ENCODE data around the gene CD151.

CD151 gene

DNA sequence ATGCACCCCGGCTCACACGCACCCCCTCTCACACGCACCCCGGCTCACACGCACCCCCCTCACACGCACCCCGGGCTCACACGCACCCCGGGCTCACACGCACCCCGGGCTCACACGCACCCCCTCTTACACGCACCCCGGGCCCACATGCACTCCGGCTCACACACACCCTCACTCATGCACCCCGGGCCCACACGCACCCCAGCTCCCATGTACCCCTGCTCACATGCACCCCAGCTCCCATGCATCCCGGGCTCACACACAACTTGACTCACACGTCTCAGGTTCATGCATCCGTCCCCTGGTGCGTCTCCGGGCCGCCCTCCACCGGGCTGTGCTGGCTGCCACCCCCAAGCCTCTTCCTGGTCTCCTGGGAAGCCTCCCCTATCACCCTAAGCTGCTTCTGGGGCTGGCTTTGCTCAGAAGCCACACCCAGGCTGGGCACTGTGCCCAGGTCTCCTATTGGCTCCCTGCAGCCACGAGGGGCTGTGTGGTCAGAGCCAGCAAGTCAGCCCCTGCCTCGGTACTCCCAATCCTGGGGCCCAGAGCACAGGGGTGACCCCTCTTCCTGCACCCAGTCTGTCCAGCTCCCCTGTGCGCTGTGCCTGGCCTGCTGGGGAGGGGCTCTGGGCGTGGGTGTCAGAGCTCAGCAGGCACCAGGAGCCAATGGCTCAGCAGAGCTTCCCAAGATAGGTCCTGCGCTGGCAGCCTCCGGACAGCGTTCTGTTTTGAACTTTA is 26.8 kb downstream of the CD151 start:
- DNase-seq, result no peak

DNA sequence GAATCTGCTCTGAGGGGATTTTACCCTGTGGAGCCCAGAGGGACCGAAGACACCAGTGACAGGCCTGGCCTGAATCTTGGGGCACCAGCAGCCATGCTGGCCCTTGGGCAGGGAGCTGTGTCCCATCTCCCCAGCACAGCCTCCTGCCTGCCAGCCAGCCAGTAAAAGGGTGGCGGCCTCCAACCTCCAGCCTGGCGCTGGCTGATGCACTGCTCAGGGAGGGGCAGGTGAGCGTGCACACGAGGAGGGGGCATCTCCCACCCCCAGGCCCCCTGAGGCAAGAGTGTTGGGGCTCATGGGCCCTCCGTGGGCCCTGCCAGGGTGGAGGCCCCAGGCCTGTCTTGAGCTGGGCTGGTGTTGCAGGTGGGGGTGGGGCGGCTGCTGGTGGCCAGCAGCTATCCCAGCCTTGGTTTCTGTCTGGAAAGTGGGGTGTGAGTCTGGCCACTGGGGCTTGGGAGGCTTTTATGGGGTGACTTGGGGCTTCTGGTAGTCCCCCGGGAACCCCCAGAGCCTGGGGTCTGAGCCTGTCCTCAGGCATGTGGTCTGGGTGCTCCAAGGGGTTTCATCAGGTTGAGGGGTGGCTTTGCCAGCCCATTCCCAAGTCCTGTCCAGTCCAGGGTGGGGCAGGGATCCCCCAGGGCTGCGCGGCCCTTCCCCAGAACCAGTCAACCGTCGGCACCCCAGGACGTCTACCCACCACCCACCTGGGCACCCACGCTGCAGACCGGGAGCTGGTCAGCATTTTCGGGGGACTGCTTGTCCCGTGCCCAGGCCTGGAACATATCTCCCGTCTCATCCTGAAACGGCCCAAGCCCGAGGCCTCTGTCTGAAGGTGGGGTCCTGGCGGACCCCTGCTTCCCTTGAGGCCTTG is 27.7 kb downstream of the CD151 start:
- no peak for DNase-seq

GRCh38 chr11:861105-861479 is 28.3 kb downstream of the CD151 start:
- DNase-seq, result no peak

DNA sequence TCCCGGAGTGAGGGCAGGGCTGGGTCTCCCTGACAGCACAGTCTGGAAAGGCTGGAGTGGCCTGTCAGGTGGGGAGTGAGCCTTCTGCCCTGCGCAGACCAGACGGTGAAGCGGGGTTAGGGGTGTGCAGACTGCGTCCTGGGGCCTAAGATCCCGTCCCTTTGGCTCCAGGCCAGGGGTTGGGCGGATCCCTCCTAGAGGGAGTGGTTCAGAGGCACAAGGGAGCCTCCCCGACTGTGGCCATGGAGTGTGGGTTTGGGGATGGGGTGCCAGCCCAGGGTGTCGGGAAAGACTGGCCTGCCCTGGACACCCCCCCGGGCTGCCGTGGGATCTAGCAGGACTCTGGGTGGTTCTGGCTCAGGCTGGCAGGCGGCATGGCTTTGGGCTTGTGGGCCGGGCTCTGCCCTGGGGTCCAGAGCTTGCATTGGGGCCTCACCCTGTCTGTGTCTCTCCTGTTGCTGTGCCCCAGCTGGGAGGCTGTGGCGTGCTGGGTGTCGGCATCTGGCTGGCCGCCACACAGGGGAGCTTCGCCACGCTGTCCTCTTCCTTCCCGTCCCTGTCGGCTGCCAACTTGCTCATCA is 29.4 kb downstream of the CD151 start:
- no peak for DNase-seq

- DNase-seq, result no peak
These were observed 29.9 kb downstream of the CD151 start for GRCh38 chr11:862696-863022.

GRCh38 chr11:863023-863909 is 30.5 kb downstream of the CD151 start:
- DNase-seq, result no peak

DNA sequence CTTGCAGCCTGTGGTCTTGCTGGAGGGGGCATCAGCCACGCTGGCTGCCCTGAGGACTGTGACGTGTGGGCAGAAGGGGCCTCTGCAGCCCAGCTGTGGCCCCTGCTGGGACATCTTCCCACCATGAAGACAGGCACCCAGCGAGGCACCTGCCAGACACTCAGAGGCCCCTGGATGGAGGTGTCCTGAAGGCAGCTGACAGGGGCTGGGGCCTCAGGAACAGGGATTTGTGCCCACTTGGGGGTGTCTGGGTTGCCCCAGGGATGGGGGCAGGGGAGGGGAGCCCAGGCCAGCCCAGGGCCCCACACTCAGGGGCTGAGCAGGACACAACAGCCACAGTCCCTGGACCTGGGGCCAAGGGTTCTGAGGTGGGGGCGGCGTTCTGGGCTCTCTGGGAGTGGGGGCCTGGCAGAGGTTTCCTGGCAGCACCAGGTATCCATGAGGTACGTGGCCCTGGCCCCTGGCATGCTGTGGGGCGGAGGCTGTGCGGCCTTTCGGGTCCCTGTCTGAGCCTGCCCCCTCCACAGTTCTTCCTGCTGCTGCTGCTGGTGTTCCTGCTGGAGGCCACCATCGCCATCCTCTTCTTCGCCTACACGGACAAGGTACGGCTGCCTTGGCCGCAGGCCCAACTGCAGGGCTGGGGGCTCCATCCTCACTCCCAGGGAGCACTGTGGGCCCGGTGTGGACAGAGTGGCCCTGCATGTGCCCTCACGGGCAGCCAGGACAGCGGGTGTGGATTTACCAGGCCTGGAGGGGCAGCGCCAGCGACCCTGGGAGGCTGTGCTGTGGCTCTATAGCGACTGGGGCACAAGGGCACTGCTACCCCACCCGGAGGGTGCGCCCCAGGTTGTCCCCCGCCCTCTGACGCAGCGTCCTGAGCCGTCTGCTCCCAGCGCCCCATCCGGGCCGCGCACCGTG is 31.4 kb downstream of the CD151 start:
- DNase-seq, result no peak

DNA sequence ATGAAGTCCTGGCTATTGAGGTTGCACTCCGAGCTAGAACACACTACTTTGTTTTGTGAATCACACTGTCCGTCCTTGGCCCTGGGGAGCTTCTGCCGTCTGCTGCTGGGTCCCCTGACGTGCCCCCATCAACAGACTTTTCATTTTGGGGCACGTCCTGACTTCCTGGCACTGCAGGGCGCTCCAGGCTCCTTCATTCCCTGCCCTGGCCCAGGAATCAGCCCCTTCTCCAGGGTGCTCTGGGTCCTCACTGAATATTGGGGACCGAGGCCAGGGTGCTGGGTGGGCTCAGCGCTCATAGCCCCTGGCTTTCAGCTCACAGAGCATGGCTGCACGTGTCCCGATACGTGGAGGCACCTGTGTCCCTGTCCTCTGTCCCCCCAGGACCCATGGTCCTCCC is 32.1 kb downstream of the CD151 start:
- DNase-seq, result no peak

DNA sequence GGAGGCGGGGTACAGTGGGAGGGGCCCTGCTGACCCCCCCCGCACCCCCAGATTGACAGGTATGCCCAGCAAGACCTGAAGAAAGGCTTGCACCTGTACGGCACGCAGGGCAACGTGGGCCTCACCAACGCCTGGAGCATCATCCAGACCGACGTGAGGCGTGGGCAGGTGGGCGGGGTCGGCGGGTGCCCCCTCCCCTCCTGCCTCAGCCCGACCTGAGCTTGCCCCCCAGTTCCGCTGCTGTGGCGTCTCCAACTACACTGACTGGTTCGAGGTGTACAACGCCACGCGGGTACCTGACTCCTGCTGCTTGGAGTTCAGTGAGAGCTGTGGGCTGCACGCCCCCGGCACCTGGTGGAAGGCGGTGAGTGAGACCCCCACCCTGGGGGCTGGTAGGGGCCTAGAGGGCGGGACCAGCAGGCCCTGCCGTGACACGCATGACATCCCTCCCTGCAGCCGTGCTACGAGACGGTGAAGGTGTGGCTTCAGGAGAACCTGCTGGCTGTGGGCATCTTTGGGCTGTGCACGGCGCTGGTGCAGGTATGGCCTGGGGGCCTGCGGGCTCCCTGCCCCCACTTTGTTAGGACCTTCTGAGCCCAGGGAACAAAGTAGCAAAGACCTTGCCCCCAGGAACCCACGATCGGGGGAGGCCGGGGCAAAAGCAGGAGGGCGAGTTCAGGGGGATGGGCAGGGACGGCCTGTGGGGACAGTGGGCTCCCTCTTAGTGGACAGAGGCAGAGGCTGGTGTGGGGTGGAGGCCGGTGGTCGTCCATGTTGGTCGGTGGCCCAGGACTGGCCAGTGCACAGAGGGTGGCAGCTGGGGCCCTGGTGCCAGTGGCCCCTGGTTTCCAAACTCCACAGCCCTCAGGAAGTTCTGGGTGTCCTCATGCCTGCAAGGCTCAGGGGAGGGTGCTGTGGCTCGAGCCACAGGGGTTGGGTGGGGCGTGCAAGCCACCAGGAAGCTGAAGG is 33.0 kb downstream of the CD151 start:
- no peak for DNase-seq

- no peak for DNase-seq
These were observed 33.7 kb downstream of the CD151 start for GRCh38 chr11:866481-866880.

GRCh38 chr11:867856-868358 is 35.2 kb downstream of the CD151 start:
- no peak for DNase-seq

DNA sequence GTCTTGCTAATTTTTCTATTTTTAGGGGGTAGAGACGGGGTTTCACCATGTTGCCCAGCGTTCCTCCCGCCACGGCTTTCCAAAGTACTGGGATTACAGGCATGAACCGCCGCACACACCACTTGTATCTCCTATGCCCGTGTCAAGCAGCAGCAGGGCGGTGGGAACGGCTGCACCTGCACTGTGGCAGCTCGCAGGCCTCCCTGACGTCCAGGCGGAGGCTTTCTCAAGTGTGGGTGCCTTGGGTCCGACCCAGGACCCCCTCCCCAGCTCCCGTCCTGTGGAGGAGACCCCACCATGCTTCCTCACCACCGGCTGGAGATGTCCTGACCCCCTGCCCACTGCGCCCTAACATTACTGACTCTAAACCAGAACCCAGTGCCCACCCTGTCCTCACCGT is 35.6 kb downstream of the CD151 start:
- no peak for DNase-seq

DNA sequence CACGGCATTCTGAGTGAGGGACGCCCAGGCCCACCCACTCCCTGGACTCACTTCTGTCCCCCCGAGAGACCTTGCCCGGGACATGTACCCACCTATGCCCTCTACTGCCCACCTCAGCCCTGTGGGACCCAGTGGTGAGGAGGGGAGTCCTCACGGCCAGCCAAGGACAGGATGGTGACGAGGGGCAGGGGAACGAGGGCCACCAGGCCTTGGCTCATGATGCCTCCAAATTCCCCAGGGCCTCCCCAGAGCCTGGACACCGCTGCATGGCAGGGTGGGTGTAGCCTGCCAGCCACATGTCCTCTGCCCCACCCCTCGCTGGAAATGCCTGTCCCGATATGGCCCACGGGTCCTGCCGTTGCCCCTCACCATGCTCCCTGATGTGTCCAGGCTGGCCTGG is 36.0 kb downstream of the CD151 start:
- DNase-seq, result no peak

- DNase-seq, result no peak
These were observed 36.8 kb downstream of the CD151 start for GRCh38 chr11:869399-870126.

GRCh38 chr11:870127-870413 is 37.3 kb downstream of the CD151 start:
- DNase-seq, result no peak

GRCh38 chr11:870418-870817 is 37.7 kb downstream of the CD151 start:
- DNase-seq, result no peak

GRCh38 chr11:871472-871871 is 38.7 kb downstream of the CD151 start:
- DNase-seq, result no peak

- DNase-seq, result no peak
These were observed 40.0 kb downstream of the CD151 start for GRCh38 chr11:872799-873198.

GRCh38 chr11:873706-874105 is 41.0 kb downstream of the CD151 start:
- DNase-seq, result no peak

DNA sequence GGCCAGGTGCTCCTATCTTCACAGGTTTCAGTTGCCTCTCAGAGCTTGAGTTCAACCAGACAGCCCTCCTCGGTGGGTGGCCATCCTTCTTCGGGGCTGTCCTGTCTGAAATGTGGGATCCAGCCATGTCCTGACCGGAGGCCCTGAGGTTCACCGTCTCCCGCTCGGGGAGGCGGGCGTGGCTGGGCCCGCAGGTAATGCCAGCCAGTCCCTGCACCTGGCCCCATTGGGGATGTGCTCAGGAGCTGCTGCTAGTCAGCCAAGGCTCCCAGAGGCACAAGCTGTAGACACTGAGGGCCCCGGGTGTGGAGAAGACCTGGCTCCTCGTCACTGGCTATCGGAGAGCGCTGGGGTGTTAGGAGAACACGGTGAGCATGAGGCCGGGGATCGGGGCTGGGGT is 42.5 kb downstream of the CD151 start:
- no peak for DNase-seq
